ENCODE results near the gene MAN2A2.

DNA sequence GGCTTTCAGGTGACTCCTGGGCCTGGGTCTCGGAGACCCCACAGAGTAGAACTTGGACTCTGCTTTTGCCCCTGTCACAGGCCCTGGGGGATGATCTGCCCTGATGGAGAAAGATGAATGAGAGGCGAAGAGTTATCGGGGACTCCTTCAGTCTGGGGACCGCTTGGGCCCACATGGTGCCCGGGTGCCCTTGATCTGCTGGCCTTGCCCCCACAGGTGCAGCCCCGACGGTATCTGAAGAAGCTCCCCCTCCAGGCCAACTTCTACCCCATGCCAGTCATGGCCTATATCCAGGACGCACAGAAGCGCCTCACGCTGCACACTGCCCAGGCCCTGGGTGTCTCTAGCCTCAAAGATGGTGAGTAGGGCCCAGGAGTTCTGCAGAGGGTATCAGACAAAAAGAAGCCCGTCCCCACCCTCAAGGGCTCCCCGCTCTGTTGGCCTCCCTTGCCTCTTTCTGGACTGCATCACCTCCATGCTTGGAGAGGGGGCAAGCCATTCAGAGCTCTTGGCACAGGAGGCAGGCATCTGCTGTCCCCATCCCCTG lies 10.4 kb downstream of the MAN2A2 start:
- TF ChIP-seq CTCF (IDR thresholded peaks at IDR 0.05) = no peak
- TF ChIP-seq CBFB (CRISPR knock-in tag; IDR thresholded peaks at IDR 0.05; ENCODE audit: low read depth) = no peak
- no peak for TF ChIP-seq HMGXB4 (CRISPR knock-in tag; IDR thresholded peaks at IDR 0.05)
- no peak for TF ChIP-seq TP53 (CRISPR knock-in tag; IDR thresholded peaks at IDR 0.05)
- TF ChIP-seq PREB (CRISPR knock-in tag; IDR thresholded peaks at IDR 0.05; ENCODE audit: borderline replicate concordance) = no peak
- no peak for TF ChIP-seq EMX1 (CRISPR knock-in tag; IDR thresholded peaks at IDR 0.05)
- TF ChIP-seq E2F1 (CRISPR knock-in tag; IDR thresholded peaks at IDR 0.05) = no peak
- no peak for TF ChIP-seq SP1 (CRISPR knock-in tag; conservative IDR thresholded peaks at IDR 0.05)
- TF ChIP-seq, protein P1, sequence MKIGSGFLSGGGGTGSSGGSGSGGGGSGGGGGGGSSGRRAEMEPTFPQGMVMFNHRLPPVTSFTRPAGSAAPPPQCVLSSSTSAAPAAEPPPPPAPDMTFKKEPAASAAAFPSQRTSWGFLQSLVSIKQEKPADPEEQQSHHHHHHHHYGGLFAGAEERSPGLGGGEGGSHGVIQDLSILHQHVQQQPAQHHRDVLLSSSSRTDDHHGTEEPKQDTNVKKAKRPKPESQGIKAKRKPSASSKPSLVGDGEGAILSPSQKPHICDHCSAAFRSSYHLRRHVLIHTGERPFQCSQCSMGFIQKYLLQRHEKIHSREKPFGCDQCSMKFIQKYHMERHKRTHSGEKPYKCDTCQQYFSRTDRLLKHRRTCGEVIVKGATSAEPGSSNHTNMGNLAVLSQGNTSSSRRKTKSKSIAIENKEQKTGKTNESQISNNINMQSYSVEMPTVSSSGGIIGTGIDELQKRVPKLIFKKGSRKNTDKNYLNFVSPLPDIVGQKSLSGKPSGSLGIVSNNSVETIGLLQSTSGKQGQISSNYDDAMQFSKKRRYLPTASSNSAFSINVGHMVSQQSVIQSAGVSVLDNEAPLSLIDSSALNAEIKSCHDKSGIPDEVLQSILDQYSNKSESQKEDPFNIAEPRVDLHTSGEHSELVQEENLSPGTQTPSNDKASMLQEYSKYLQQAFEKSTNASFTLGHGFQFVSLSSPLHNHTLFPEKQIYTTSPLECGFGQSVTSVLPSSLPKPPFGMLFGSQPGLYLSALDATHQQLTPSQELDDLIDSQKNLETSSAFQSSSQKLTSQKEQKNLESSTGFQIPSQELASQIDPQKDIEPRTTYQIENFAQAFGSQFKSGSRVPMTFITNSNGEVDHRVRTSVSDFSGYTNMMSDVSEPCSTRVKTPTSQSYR (CRISPR knock-in tag; IDR thresholded peaks at IDR 0.05) = no peak
- TF ChIP-seq ZNF121 (CRISPR knock-in tag; IDR thresholded peaks at IDR 0.05) = no peak
- no peak for TF ChIP-seq MAX (CRISPR knock-in tag; IDR thresholded peaks at IDR 0.05)
- TF ChIP-seq, protein P2, sequence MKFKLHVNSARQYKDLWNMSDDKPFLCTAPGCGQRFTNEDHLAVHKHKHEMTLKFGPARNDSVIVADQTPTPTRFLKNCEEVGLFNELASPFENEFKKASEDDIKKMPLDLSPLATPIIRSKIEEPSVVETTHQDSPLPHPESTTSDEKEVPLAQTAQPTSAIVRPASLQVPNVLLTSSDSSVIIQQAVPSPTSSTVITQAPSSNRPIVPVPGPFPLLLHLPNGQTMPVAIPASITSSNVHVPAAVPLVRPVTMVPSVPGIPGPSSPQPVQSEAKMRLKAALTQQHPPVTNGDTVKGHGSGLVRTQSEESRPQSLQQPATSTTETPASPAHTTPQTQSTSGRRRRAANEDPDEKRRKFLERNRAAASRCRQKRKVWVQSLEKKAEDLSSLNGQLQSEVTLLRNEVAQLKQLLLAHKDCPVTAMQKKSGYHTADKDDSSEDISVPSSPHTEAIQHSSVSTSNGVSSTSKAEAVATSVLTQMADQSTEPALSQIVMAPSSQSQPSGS (CRISPR knock-in tag; IDR thresholded peaks at IDR 0.05; ENCODE audit: borderline replicate concordance, low read depth) = no peak
- TF ChIP-seq JUN (CRISPR knock-in tag; IDR thresholded peaks at IDR 0.05) = no peak

Data from WTC11 (cell line).